GM12865 (cell line): ENCODE results near the gene XPO4.
"Not testable (repeated sequence)": the region's sequence is repeated elsewhere in the genome, so short reads cannot be mapped to it uniquely, and the experiment has no call there.

Source experiments
- DNase-seq: peaks from one replicate; pipeline ENCODE4 v3.0.0; 2010; ENCODE audit warnings: low read depth
- H3K4me3 ChIP-seq: 2 replicates; pipeline ENCODE4 v1.5.1; 2011; ENCODE audit warnings: mild to moderate bottlenecking, low read depth, low read length, control low read depth
- TF ChIP-seq, protein P1 (sequence below): IDR thresholded peaks from 2 replicates; pipeline ENCODE4 v1.5.1; 2011; ENCODE audit warnings: low read length, control low read depth, low read depth, inconsistent platforms; ENCODE audit not compliant: insufficient read depth; ENCODE audit errors: missing control alignments

XPO4 gene

DNA sequence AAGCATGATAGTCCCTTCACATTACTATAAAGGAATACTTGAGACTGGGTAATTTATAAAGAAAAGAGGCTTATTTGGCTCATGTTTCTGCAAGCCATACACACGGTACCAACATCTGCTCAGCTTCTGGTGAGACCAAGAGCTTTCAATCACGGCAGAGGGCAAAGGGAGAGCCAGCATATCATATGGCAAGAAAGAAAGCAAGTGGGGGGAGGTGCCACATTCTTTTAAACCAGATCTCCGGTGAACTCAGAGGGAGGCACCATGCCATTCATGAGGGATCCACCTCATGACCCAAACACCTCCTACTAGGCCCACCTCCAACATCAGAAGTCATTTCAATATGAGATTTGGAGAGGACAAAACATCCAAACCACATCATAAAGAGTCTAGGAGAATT is 20.3 kb downstream of the XPO4 start:
- TF ChIP-seq, protein P1, sequence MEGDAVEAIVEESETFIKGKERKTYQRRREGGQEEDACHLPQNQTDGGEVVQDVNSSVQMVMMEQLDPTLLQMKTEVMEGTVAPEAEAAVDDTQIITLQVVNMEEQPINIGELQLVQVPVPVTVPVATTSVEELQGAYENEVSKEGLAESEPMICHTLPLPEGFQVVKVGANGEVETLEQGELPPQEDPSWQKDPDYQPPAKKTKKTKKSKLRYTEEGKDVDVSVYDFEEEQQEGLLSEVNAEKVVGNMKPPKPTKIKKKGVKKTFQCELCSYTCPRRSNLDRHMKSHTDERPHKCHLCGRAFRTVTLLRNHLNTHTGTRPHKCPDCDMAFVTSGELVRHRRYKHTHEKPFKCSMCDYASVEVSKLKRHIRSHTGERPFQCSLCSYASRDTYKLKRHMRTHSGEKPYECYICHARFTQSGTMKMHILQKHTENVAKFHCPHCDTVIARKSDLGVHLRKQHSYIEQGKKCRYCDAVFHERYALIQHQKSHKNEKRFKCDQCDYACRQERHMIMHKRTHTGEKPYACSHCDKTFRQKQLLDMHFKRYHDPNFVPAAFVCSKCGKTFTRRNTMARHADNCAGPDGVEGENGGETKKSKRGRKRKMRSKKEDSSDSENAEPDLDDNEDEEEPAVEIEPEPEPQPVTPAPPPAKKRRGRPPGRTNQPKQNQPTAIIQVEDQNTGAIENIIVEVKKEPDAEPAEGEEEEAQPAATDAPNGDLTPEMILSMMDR: no peak
- no peak for DNase-seq

DNA sequence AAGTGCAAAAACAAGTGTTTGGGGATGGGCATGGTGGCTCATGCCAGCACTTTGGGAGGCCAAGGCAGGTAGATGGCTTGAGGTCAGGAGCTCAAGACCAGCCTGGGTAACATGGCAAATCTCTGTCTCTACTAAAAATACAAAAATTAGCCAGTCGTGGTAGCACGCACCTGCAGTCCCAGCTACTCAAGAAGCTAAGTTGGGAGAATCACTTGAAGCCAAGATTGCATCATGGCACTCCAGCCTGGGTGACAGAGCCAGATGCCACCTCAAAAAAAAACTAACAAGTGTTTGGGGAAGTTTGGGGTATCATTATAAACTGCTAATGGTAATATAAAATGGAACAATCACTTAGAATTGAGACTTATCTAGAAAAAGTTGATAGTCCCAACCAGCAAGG is 24.6 kb downstream of the XPO4 start:
- no peak overlapping the region for H3K4me3 ChIP-seq
- TF ChIP-seq, protein P1: no peak
- no peak for DNase-seq

More for the DNA sequence above, 20.3 kb downstream of the XPO4 start:
- no peak overlapping the region for H3K4me3 ChIP-seq

DNA sequence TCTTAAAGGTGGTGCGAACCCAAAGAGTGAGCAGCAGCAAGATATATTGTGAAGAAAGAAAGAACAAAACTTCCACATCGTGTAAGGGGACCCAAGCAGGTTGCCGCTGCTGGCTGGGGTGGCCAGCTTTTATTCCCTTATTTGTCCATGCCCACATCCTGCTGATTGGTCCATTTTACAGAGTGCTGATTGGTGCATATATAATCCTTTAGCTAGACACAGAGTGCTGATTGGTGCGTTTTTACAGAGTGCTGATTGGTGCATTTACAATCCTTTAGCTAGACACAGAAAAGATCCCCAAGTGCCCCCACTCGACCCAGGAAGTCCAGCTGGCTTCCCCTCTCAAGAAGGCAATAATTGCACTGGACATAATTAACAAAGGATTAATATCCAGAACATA is 25.7 kb downstream of the XPO4 start:
- not testable (repeated sequence) for DNase-seq, H3K4me3 ChIP-seq

DNA sequence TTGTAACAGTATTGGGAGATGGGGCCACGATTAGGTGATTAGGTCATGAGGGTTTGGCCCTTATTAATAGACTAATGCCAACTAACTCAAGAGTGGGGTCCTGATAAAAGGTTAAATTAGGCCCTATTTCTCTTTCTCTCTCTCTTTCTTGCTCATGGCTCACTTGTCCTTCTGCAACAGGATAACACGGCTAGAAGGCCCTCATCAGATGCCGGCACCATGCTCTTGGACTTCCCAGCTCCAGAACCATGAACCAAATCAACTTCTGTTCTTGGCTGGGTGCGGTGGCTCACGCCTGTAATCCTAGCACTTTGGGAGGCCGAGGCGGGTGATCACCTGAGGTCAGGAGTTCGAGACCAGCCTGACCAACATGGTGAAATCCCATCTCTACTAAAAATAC is 28.1 kb downstream of the XPO4 start:
- not testable (repeated sequence) for DNase-seq, H3K4me3 ChIP-seq

DNA sequence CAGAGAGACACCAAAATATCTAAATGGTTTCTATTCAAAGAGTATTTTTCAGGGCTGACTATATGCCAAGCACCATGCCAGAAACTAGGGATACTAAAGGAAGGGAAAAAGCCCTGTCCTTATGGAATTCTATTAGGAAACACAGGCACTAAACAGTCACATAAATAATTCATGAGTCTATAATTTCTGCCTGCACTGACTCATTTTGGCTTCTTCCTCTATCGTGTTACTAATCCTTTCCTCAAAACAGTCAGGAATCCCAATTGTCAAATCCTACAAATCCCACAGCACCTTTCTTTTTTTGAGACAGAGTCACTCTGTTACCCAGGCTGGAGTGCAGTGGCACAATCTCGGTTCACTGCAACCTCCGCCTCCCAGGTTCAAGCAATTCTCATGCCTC is 29.2 kb downstream of the XPO4 start:
- H3K4me3 ChIP-seq: no peak overlapping the region
- TF ChIP-seq, protein P1: no peak
- DNase-seq: no peak

DNA sequence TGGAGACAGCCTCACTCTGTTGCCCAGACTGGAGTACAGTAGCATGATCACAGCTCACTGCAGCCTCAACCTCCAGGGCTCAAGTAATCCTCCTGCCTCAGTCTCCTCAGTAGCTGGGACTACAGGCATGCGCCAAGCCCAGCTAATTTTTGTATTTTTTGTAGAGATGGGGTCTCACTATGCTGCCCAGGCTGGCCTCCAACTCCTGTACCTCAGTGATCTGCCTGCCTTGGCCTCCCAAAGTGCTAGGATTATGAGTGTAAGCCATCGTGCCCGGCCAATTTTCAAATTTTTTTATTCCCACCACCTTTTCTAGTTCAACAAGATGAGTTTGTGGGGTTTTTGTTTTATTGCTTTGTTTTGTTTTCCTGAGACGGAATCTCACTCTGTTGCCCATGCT is 31.7 kb downstream of the XPO4 start:
- TF ChIP-seq, protein P1: no peak
- no peak overlapping the region for H3K4me3 ChIP-seq
- no peak for DNase-seq

DNA sequence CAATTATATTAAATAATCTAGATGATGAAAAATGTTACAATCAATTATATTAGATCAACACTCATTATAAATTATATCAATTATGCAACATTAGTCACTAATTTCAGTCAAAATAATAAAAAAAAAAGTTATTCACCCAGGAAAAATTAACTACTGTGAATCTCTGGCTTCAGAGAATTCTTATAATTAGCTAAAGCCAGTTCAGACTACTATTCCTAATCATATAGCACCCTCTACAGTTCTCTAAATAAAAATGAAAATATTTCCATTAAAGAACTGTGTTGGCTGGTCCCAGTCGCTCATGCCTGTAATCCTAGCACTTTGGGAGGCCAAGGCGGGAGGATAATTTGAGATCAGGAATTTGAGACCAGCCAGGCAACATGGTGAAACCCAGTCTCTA is 33.0 kb downstream of the XPO4 start:
- no peak for DNase-seq
- TF ChIP-seq, protein P1: no peak
- no peak overlapping the region for H3K4me3 ChIP-seq

DNA sequence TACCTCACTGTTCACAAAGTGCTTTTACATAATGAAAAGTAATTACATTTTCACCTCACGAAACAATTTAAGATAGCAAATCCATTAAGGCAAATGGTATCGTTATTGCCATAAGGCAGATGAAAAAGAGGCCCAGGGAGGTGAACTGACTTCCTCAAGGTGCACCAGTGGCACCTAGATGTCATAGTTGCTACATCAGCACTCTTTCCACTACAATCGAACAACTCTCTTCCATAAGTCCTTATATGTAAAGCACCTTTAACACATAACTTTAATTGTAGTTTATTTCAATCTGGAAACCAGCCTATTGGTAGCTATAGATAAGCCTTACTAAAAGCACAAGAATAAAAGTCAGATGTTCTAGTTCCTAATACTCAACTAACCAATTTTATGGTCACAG is 35.1 kb downstream of the XPO4 start:
- no peak for DNase-seq
- no peak overlapping the region for H3K4me3 ChIP-seq
- TF ChIP-seq, protein P1: no peak

DNA sequence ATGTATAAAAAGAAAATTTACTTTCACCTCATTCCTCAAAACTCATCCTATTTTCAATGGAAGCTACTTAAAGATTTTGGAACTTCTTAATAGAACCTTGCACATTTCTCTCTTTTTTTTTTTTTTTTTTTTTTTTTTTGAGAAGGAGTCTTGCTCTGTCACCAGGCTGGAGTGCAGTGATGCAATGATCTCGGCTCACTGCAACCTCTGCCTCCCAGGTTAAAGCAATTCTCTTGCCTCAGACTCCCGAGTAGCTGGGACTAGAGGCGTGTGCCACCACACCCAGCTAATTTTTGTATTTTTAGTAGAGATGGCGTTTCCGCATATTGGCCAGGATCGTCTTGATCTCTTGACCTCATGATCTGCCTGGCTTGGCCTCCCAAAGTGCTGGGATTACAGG is 40.9 kb downstream of the XPO4 start:
- H3K4me3 ChIP-seq: not testable (repeated sequence)

More for the DNA sequence above, 40.9 kb downstream of the XPO4 start:
- not testable (repeated sequence) for DNase-seq
